Sigmoid colon (tissue), 4 donors: Measurements from ENCODE around the gene RMRP.

Source experiments
- EP300 ChIP-seq, 4 donors: sonication (generic); formaldehyde crosslinking; IDR thresholded peaks; one replicate each; pipeline ENCODE4 v1.6.1; 2017; ENCODE audit warnings: antibody characterized with exemption in 4 of 4
- POLR2A ChIP-seq, 2 donors: fragments of 450-650 bp; IDR thresholded peaks; one replicate each; pipeline ENCODE4 v1.6.1; 2016; ENCODE audit warnings: antibody characterized with exemption in 2 of 2, mild to moderate bottlenecking in 2 of 2, moderate library complexity in 2 of 2
- POLR2AphosphoS5 ChIP-seq, 4 donors: sonication (generic); formaldehyde crosslinking; IDR thresholded peaks; one replicate each; pipeline ENCODE4 v1.6.1; 2017; ENCODE audit warnings: antibody characterized with exemption in 4 of 4
- TF ChIP-seq, protein P1 (sequence below), 4 experiments: fragments of 450-650 bp in 3 of 4; fragments of 200-600 bp in 1 of 4; IDR thresholded peaks; one replicate each; pipeline ENCODE4 v1.5.1; 2016 to 2019; ENCODE audit warnings: antibody characterized with exemption in 4 of 4, mild to moderate bottlenecking in 3 of 4, moderate library complexity in 2 of 4

DNA sequence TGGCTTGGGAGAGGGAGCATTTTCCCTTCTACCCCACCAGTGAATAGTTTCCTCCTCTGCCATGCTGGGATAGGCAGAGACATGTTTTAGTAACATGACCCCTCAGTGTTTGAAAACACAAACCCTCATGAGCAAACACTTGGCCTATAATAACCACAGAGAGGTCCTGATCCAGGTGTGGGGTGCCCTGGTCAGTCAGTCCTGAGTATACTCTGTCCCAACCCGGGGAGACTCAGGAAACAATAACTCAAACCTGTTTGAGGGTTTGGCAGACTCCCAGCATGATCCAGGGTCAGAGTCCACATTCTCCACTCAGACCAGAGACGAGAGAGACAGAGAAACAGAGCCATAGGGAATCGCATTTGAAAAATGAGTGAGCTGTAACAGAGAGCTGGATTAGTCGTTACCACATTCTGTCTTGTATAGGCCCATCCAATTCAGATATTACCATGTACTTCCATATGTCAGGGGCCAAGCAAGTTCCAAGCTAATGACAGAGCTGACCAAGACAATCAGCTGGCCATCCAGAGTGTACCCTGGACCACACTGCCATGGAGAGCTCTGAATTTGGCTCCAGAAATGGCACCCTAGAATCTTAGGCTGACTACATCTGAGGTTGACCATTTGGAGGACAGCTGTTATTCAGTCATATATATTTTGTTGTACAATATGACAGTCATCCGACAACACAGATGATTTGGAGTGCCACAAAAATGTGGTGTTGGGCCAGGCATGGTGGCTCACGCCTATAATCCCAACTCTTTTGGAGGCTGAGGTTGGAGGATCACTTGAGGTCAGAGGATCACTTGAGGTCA is 11.7 kb upstream of the RMRP start:
- TF ChIP-seq, protein P1, sequence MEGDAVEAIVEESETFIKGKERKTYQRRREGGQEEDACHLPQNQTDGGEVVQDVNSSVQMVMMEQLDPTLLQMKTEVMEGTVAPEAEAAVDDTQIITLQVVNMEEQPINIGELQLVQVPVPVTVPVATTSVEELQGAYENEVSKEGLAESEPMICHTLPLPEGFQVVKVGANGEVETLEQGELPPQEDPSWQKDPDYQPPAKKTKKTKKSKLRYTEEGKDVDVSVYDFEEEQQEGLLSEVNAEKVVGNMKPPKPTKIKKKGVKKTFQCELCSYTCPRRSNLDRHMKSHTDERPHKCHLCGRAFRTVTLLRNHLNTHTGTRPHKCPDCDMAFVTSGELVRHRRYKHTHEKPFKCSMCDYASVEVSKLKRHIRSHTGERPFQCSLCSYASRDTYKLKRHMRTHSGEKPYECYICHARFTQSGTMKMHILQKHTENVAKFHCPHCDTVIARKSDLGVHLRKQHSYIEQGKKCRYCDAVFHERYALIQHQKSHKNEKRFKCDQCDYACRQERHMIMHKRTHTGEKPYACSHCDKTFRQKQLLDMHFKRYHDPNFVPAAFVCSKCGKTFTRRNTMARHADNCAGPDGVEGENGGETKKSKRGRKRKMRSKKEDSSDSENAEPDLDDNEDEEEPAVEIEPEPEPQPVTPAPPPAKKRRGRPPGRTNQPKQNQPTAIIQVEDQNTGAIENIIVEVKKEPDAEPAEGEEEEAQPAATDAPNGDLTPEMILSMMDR (IDR thresholded peaks at IDR 0.05) = no peak
- TF ChIP-seq POLR2A (IDR thresholded peaks at IDR 0.05) (no peak), POLR2AphosphoS5 (IDR thresholded peaks at IDR 0.05) (no peak), EP300 (IDR thresholded peaks at IDR 0.05) (no peak)
